GM19043 (cell line): ENCODE results near the gene PTPN7.
A peak's percentile ranks its signal among the peaks of the same experiment; 100 is the strongest.
"Not testable (repeated sequence)": the region's sequence is repeated elsewhere in the genome, so short reads cannot be mapped to it uniquely, and the experiment has no call there.

Experiments
- ATAC-seq: cut with Tn5 transposase; IDR thresholded peaks from one replicate; pipeline ENCODE4 v1.9.1; 2021; ENCODE audit warnings: low read depth; ENCODE audit not compliant: unreplicated experiment

The PTPN7 gene

GRCh38 chr1:202154148-202154765 is 6.1 kb downstream of the PTPN7 start:
- no peak for ATAC-seq

GRCh38 chr1:202153284-202153683 is 7.1 kb downstream of the PTPN7 start:
- ATAC-seq, result no peak

GRCh38 chr1:202152399-202152798 is 8.0 kb downstream of the PTPN7 start:
- no peak for ATAC-seq

- ATAC-seq, result no peak
These were observed 9.4 kb downstream of the PTPN7 start for GRCh38 chr1:202151045-202151444.

- no peak for ATAC-seq
These were observed 9.8 kb downstream of the PTPN7 start for GRCh38 chr1:202150602-202151001.

GRCh38 chr1:202150187-202150586 is 10.2 kb downstream of the PTPN7 start:
- ATAC-seq, result no peak

GRCh38 chr1:202149566-202149965 is 10.8 kb downstream of the PTPN7 start:
- no peak for ATAC-seq

- ATAC-seq, result no peak
These were observed 12.0 kb downstream of the PTPN7 start for GRCh38 chr1:202148391-202148790.

GRCh38 chr1:202146993-202147392 is 13.4 kb downstream of the PTPN7 start:
- no peak for ATAC-seq

- no peak for ATAC-seq
These were observed 14.1 kb downstream of the PTPN7 start for GRCh38 chr1:202146279-202146678.

GRCh38 chr1:202145744-202146140 is 14.7 kb downstream of the PTPN7 start:
- ATAC-seq, result not testable (repeated sequence)

GRCh38 chr1:202145068-202145743 is 15.2 kb downstream of the PTPN7 start:
- ATAC-seq, result no peak

GRCh38 chr1:202144402-202145067 is 15.9 kb downstream of the PTPN7 start, which contains the start of gene ARL8A:
Gene ARL8A, minus strand, starts transcription at chr1:202144737. Its CDS starts 165 bp downstream, at chr1:202144572.
- peak; percentile 49 for ATAC-seq

- peak; percentile 33 for ATAC-seq
These were observed 16.5 kb downstream of the PTPN7 start for GRCh38 chr1:202143768-202144401.

- ATAC-seq, result peak; percentile 18
These were observed 17.2 kb downstream of the PTPN7 start for GRCh38 chr1:202143011-202143767.

- not testable (repeated sequence) for ATAC-seq
These were observed 18.9 kb downstream of the PTPN7 start for GRCh38 chr1:202141468-202141867.

- no peak for ATAC-seq
These were observed 19.6 kb downstream of the PTPN7 start for GRCh38 chr1:202140833-202141232.

- peak; percentile 71 for ATAC-seq
These were observed 25.1 kb downstream of the PTPN7 start for GRCh38 chr1:202135221-202135721.

- ATAC-seq, result no peak
These were observed 25.7 kb downstream of the PTPN7 start for GRCh38 chr1:202134645-202135172.

- ATAC-seq, result no peak
These were observed 26.4 kb downstream of the PTPN7 start for GRCh38 chr1:202133989-202134388.
